ENCODE results near the gene RNASEH2A.

DNA sequence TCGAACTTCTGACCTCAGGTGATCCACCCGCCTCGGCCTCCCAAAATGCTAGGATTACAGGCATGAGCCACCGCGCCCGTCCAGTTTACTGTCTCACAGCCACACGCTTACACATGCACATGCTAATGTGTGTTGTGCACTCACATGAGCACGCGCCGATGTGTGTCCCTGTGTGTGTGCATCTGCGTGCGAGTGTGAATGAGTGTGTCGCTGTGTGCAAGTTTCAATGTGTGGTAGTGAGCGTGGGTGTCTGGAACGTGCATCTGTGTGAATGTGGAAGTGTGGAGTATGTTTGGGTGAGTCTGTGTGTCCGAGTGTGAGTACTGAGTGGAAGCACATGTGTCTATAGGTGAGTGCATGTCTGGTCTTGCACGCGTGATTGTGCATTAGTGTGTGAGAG is 36.1 kb downstream of the RNASEH2A start:
- TF ChIP-seq, protein P1, sequence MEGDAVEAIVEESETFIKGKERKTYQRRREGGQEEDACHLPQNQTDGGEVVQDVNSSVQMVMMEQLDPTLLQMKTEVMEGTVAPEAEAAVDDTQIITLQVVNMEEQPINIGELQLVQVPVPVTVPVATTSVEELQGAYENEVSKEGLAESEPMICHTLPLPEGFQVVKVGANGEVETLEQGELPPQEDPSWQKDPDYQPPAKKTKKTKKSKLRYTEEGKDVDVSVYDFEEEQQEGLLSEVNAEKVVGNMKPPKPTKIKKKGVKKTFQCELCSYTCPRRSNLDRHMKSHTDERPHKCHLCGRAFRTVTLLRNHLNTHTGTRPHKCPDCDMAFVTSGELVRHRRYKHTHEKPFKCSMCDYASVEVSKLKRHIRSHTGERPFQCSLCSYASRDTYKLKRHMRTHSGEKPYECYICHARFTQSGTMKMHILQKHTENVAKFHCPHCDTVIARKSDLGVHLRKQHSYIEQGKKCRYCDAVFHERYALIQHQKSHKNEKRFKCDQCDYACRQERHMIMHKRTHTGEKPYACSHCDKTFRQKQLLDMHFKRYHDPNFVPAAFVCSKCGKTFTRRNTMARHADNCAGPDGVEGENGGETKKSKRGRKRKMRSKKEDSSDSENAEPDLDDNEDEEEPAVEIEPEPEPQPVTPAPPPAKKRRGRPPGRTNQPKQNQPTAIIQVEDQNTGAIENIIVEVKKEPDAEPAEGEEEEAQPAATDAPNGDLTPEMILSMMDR (IDR thresholded peaks at IDR 0.05), result no peak
- no peak for TF ChIP-seq EZH2 (IDR thresholded peaks at IDR 0.05; ENCODE audit: borderline replicate concordance, insufficient read depth, low read depth, low read length, poor library complexity, severe bottlenecking)
